Osteoblast (primary cell): ENCODE measurements around the gene ABLIM3. TPM values are rescaled to one million over a fixed set of nuclear protein-coding genes. Genes with fewer than 3 reads are reported as not detected.

Source experiments
- DNase-seq: peaks from one replicate; pipeline ENCODE4 v3.0.0; 2011; ENCODE audit warnings: low spot score, mixed read lengths; ENCODE audit not compliant: insufficient read length; ENCODE audit errors: missing footprints
- H2AFZ ChIP-seq: 2 replicates; pipeline ENCODE4 v1.6.0; 2011; ENCODE audit warnings: mild to moderate bottlenecking, low read length
- H3K27ac ChIP-seq: 2 replicates; pipeline ENCODE4 v1.5.1; 2011; ENCODE audit warnings: mild to moderate bottlenecking, low read depth, low read length, moderate library complexity
- H3K27me3 ChIP-seq: 2 replicates; pipeline ENCODE4 v1.6.0; 2012; ENCODE audit warnings: mild to moderate bottlenecking, control low read depth, inconsistent platforms, low read length, moderate library complexity; ENCODE audit not compliant: insufficient read depth
- H3K36me3 ChIP-seq: 2 replicates; pipeline ENCODE4 v1.5.1; 2011; ENCODE audit warnings: mild to moderate bottlenecking, low read length, control low read depth, moderate library complexity; ENCODE audit not compliant: insufficient read depth
- H3K4me1 ChIP-seq: 2 replicates; pipeline ENCODE4 v1.5.1; 2011; ENCODE audit warnings: mild to moderate bottlenecking, low read length, control low read depth, moderate library complexity; ENCODE audit not compliant: insufficient read depth
- H3K4me2 ChIP-seq: 2 replicates; pipeline ENCODE4 v1.6.0; 2011; ENCODE audit warnings: mild to moderate bottlenecking, low read length; ENCODE audit not compliant: insufficient read depth
- H3K4me3 ChIP-seq: fragments of 200-600 bp; sonication (generic); 3 replicates; pipeline ENCODE4 v1.5.1; 2012; ENCODE audit warnings: mild to moderate bottlenecking, low read length, inconsistent platforms; ENCODE audit not compliant: insufficient read depth
- H3K79me2 ChIP-seq: 2 replicates; pipeline ENCODE4 v1.6.0; 2012; ENCODE audit warnings: mild to moderate bottlenecking, low read length, control low read depth, inconsistent platforms; ENCODE audit not compliant: insufficient read depth
- H3K9me3 ChIP-seq: 2 replicates; pipeline ENCODE4 v1.5.1; 2011; ENCODE audit warnings: low read depth, low read length, control low read depth
- H4K20me1 ChIP-seq: 2 replicates; pipeline ENCODE4 v1.6.0; 2012; ENCODE audit warnings: mild to moderate bottlenecking, low read length, control low read depth; ENCODE audit not compliant: insufficient read depth
- CTCF ChIP-seq: IDR thresholded peaks from 2 replicates; pipeline ENCODE4 v1.5.1; 2011; ENCODE audit warnings: mild to moderate bottlenecking, low read depth, low read length, moderate library complexity; ENCODE audit errors: extremely low read depth
- total RNA-seq: library from RNA; depleted of rRNA; stranded (reverse); fragments of >200 nt; gene quantifications from 2 replicates; pipeline ENCODE4 v1.2.3, GENCODE V29; 2012

ABLIM3 gene
- total RNA-seq: 5.8 and 7.4 TPM in 2 replicates

- H3K4me3 ChIP-seq: peak within 1 kb of the TSS; percentile 88
- peak within 1 kb of the TSS; percentile 95 for H2AFZ ChIP-seq
- DNase-seq: peak; percentile 92
- H4K20me1 ChIP-seq: no peaks in the 10 kb centered on the region
- H3K79me2 ChIP-seq: peaks cover 35% of the 10 kb centered on the region
- no peaks in the 10 kb centered on the region for H3K27me3 ChIP-seq
- no peaks in the 10 kb centered on the region for H3K9me3 ChIP-seq
- TF ChIP-seq CTCF: peak; percentile 78
- peaks cover 26% of the 10 kb centered on the region for H3K4me1 ChIP-seq
- no peaks in the 10 kb centered on the region for H3K36me3 ChIP-seq
- peak within 1 kb of the TSS; percentile 96 for H3K4me2 ChIP-seq
- peak within 1 kb of the TSS; percentile 60 for H3K27ac ChIP-seq
These were observed at the start of gene ABLIM3 for GRCh38 chr5:149141224-149141956. TSS of gene ABLIM3 (plus strand) at chr5:149141493. CDS start at chr5:149142096, 603 bp downstream.

GRCh38 chr5:149093625-149094024, 47.7 kb upstream of the ABLIM3 start:
- H4K20me1 ChIP-seq: no peaks in the 10 kb centered on the region
- DNase-seq: no peak
- no peak overlapping the region for H3K27ac ChIP-seq
- H3K9me3 ChIP-seq: no peaks in the 10 kb centered on the region
- no peaks in the 10 kb centered on the region for H3K36me3 ChIP-seq
- TF ChIP-seq CTCF: no peak
- no peaks in the 10 kb centered on the region for H3K27me3 ChIP-seq
- no peaks in the 10 kb centered on the region for H3K4me1 ChIP-seq
- H3K4me3 ChIP-seq: no peak overlapping the region
- H3K79me2 ChIP-seq: no peaks in the 10 kb centered on the region
- no peak overlapping the region for H2AFZ ChIP-seq
- no peak overlapping the region for H3K4me2 ChIP-seq

DNA sequence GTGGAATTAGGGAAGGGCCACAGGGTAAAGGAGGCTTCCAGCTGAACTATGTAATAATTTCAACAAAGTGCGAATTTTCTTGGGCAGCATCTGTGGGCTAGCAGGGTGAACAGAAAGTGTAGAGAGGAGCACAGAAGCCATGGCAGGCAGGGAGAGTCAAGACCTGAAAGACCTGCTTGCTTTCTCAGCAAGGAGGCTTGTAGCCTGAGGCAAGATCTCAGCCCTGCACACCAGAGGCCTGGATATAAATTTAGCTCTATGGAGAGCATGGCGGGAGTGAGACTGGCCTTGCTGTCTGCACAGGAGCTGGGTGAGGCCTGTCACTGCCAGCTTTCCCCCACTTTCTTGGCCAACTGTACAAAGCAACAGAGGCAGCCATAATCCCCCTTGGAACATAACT, 46.3 kb upstream of the ABLIM3 start:
- no peak overlapping the region for H3K4me3 ChIP-seq
- H3K27me3 ChIP-seq: no peaks in the 10 kb centered on the region
- H3K36me3 ChIP-seq: no peaks in the 10 kb centered on the region
- DNase-seq: no peak
- H3K4me2 ChIP-seq: no peak overlapping the region
- no peak overlapping the region for H3K27ac ChIP-seq
- H2AFZ ChIP-seq: no peak overlapping the region
- no peaks in the 10 kb centered on the region for H3K4me1 ChIP-seq
- TF ChIP-seq CTCF: no peak
- H4K20me1 ChIP-seq: no peaks in the 10 kb centered on the region
- no peaks in the 10 kb centered on the region for H3K9me3 ChIP-seq
- no peaks in the 10 kb centered on the region for H3K79me2 ChIP-seq

GRCh38 chr5:149099920-149100319, 41.4 kb upstream of the ABLIM3 start:
- no peak for DNase-seq
- no peak overlapping the region for H3K27ac ChIP-seq
- H3K79me2 ChIP-seq: no peaks in the 10 kb centered on the region
- no peak for TF ChIP-seq CTCF
- no peak overlapping the region for H2AFZ ChIP-seq
- H3K4me2 ChIP-seq: no peak overlapping the region
- H3K36me3 ChIP-seq: no peaks in the 10 kb centered on the region
- no peak overlapping the region for H3K4me3 ChIP-seq
- H4K20me1 ChIP-seq: no peaks in the 10 kb centered on the region
- peaks cover 4% of the 10 kb centered on the region for H3K27me3 ChIP-seq
- H3K9me3 ChIP-seq: no peaks in the 10 kb centered on the region
- no peaks in the 10 kb centered on the region for H3K4me1 ChIP-seq
